ENCODE data around the gene CACNA1H. TPM values are rescaled to one million over a fixed set of nuclear protein-coding genes. Genes with fewer than 3 reads are reported as not detected.

CACNA1H gene
- total and polyA plus RNA-seq, 2 of the 8 experiments (the other 6 are each of a cell fraction or from before 2014, with no cell fraction given) = 14.0 to 28.7 TPM

DNA sequence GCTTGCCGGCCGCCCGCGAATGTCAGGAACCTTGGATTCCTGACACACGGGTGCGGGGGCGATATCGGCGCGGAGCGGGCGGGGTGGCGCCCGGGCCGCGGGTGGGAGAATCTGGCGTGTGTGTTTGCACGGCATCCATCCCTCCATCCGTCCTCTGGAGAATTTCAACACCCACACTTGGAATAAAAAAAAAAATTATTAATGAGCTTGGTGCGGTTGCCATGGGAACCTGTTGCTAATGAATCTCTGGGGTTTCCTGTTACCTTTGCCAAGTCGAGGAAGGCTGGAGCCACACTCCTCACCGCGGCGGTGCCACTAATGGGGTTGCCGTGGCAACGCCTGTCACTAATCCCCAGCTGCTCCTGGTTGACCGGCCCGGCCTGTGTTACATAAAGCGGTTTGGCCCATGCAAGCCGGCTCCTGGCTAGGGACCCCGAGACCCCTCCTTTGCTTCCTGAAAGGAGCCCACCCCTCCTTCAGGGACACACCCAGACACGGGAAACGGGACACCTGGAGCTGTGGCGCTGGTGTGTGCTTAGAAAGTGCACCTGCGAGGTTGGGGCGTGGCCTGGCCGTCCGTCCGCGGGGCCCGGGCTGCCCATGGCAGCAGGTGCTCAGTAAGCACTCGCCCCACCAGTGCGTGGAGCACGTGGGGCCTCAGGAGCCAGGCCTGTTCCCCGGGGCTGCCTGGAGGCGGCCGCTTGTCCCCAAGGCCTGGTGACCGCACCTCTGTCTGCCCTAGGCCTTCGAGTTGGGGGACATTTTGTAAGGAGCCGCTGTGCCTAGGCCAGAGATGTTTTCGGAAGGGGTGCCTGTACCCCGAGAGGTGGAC is 14.6 kb downstream of the CACNA1H start:
- Histone ChIP-seq H3K4me2 (ENCODE audit: insufficient read depth in 1 of 2, low read depth in 2 of 2, low read length in 2 of 2) (no peak overlapping the region), H3K23ac (ENCODE audit: insufficient read length) (no peak overlapping the region), H3K4me3 (ENCODE audit: extremely low read depth in 1 of 4, insufficient read depth in 2 of 4, low read depth in 3 of 4, low read length in 4 of 4) (no peak overlapping the region), H2AFZ (ENCODE audit: low read length) (no peak overlapping the region), H2AK5ac (ENCODE audit: low read depth, low read length) (no peak overlapping the region), H2BK12ac (ENCODE audit: low read depth, low read length) (no peak overlapping the region), H3K18ac (ENCODE audit: extremely low read depth, low read length) (no peak overlapping the region), H2BK20ac (ENCODE audit: low read length) (no peak overlapping the region), H4K5ac (ENCODE audit: insufficient read length, low read depth, low read length) (no peak overlapping the region), H2BK120ac (replicated peaks; ENCODE audit: low read depth, low read length) (no peak overlapping the region), H3K23me2 (ENCODE audit: low read depth, low read length) (no peaks in the 10 kb centered on the region), H3K14ac (ENCODE audit: insufficient read length) (no peak overlapping the region), H3K4ac (replicated peaks; ENCODE audit: insufficient read length, low read depth, low read length) (no peak overlapping the region), H2BK15ac (ENCODE audit: low read length) (no peak overlapping the region), H4K91ac (replicated peaks; ENCODE audit: insufficient read length, low read length) (no peak overlapping the region), H3K9ac (replicated peaks in 1 of 4; ENCODE audit: extremely low read depth in 1 of 4, low read depth in 3 of 4, low read length in 3 of 4) (no peak overlapping the region), H3K79me1 (ENCODE audit: low read depth, low read length) (peaks cover 12% of the 10 kb centered on the region), H4K8ac (ENCODE audit: extremely low read depth, insufficient read depth, low read length) (no peak overlapping the region; the same call in 1 of the 2 replicates), H3K4me1 (replicated peaks in 1 of 4; ENCODE audit: control insufficient read depth in 3 of 4, insufficient read depth in 4 of 4, low read length in 3 of 4) (peaks cover 0 to 4% (median under 1%) of the 10 kb centered on the region in 4 experiments; a peak in 1 of 7 replicates), H3K27me3 (replicated peaks in 1 of 4; ENCODE audit: control insufficient read depth in 3 of 4, extremely low read depth in 1 of 4, insufficient read depth in 3 of 4, low read length in 3 of 4) (no peaks in the 10 kb centered on the region), H3K79me2 (ENCODE audit: control insufficient read depth in 1 of 2, insufficient read depth in 2 of 2, low read length in 2 of 2) (peaks cover 0 to 13% of the 10 kb centered on the region in 2 experiments; a peak in 1 of 4 replicates), H3K56ac (replicated peaks; ENCODE audit: insufficient read length, low read depth, low read length) (no peak overlapping the region), H2BK5ac (ENCODE audit: low read depth, low read length) (no peak overlapping the region), H4K20me1 (replicated peaks in 1 of 2; ENCODE audit: control insufficient read depth in 1 of 2, insufficient read depth in 2 of 2, low read length in 2 of 2) (peaks cover 18 to 30% of the 10 kb centered on the region in 2 experiments), H3K36me3 (ENCODE audit: control insufficient read depth in 2 of 4, insufficient read depth in 4 of 4, low read length in 3 of 4) (no peaks in the 10 kb centered on the region), H3K27ac (ENCODE audit: low read depth, low read length) (no peak overlapping the region), H3K9me3 (ENCODE audit: insufficient read depth in 2 of 2, low read depth in 1 of 2, low read length in 1 of 2) (no peaks in the 10 kb centered on the region)
- CTCF ChIA-PET (ENCODE audit: partially characterized antibody) = interaction anchor here (0.9 to 1.6 kb wide), 3 partner anchors 16 to 57 kb away, joined by 3 to 5 read pairs (median 3); no protein-coding TSS in a partner anchor
- no peak for TF ChIP-seq POLR2A (IDR thresholded peaks at IDR 0.05; ENCODE audit: control extremely low read depth in 1 of 2, low read depth in 2 of 2, low read length in 2 of 2)
- no peak for TF ChIP-seq SP2 (IDR thresholded peaks at IDR 0.05; ENCODE audit: low read length)
- TF ChIP-seq, protein P1, sequence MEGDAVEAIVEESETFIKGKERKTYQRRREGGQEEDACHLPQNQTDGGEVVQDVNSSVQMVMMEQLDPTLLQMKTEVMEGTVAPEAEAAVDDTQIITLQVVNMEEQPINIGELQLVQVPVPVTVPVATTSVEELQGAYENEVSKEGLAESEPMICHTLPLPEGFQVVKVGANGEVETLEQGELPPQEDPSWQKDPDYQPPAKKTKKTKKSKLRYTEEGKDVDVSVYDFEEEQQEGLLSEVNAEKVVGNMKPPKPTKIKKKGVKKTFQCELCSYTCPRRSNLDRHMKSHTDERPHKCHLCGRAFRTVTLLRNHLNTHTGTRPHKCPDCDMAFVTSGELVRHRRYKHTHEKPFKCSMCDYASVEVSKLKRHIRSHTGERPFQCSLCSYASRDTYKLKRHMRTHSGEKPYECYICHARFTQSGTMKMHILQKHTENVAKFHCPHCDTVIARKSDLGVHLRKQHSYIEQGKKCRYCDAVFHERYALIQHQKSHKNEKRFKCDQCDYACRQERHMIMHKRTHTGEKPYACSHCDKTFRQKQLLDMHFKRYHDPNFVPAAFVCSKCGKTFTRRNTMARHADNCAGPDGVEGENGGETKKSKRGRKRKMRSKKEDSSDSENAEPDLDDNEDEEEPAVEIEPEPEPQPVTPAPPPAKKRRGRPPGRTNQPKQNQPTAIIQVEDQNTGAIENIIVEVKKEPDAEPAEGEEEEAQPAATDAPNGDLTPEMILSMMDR (IDR thresholded peaks at IDR 0.05; ENCODE audit: control extremely low read depth in 1 of 3, insufficient read depth in 1 of 3, low read depth in 1 of 3, low read length in 3 of 3) = no peak
- 90% methylated on average over 23 of the region's 52 CpGs; no CpG with 5 or more reads in 1 of the 2 experiments for WGBS, 2 experiments (ENCODE audit: extremely low coverage in 1 of 2, insufficient coverage in 1 of 2, insufficient read length in 1 of 2, insufficient replicate concordance in 2 of 2, low coverage in 1 of 2, low lambda C conversion rate in 2 of 2, missing lambda C conversion rate in 1 of 2)
- FAIRE-seq = no peak
- POLR2A ChIA-PET (ENCODE audit: partially characterized antibody) = no interaction called here
- DNase-seq (ENCODE audit: low read depth in 1 of 2, low spot score in 2 of 2) = no peak
